HEK293 (cell line): Measurements from ENCODE around the gene UBL7.

Experiments
- CTCF ChIP-seq: fragments of 450-650 bp; formaldehyde crosslinking; IDR thresholded peaks from 2 replicates; pipeline ENCODE4 v1.5.1; 2016; ENCODE audit warnings: missing biosample characterization, missing genetic modification characterization
- PRDM4 ChIP-seq: fragments of 450-650 bp; formaldehyde crosslinking; IDR thresholded peaks from 2 replicates; pipeline ENCODE4 v1.5.1; 2017; ENCODE audit warnings: missing biosample characterization, missing genetic modification characterization
- REST ChIP-seq: fragments of 450-650 bp; formaldehyde crosslinking; IDR thresholded peaks from 2 replicates; pipeline ENCODE4 v1.5.1; 2016; ENCODE audit warnings: missing biosample characterization, missing genetic modification characterization
- YY1 ChIP-seq: fragments of 450-650 bp; formaldehyde crosslinking; IDR thresholded peaks from 2 replicates; pipeline ENCODE4 v1.5.1; 2018; ENCODE audit warnings: missing biosample characterization, missing genetic modification characterization
- ZXDB ChIP-seq: fragments of 450-650 bp; formaldehyde crosslinking; IDR thresholded peaks from 2 replicates; pipeline ENCODE4 v1.5.1; 2016; ENCODE audit warnings: missing biosample characterization, missing genetic modification characterization

GRCh38 chr15:74424901-74425528 lies 35.9 kb downstream of the UBL7 start:
- TF ChIP-seq YY1 (tag by site-specific recombination) (no peak), ZXDB (tag by site-specific recombination) (no peak), REST (no peak), CTCF (tag by site-specific recombination) (no peak), PRDM4 (tag by site-specific recombination) (no peak)
